Neural progenitor cell (in vitro differentiated cells): ENCODE measurements around the gene IRS2. TPM values are rescaled to one million over a fixed set of nuclear protein-coding genes. Genes with fewer than 3 reads are reported as not detected.

Experiments
- DNase-seq: peaks from one replicate; pipeline ENCODE4 v3.0.0-alpha.2; 2016; ENCODE audit warnings: low spot score
- H2AFZ ChIP-seq: fragments of 200-600 bp; sonication (generic); replicated peaks from 2 replicates; pipeline ENCODE4 v1.6.1; 2016; ENCODE audit warnings: antibody characterized with exemption
- H3F3A ChIP-seq: fragments of 200-600 bp; sonication (generic); 2 replicates; pipeline ENCODE4 v1.6.1; 2016; ENCODE audit warnings: antibody characterized with exemption, low read depth
- H3K27ac ChIP-seq: fragments of 200-600 bp; sonication (generic); 2 replicates; pipeline ENCODE4 v1.5.1; 2016; ENCODE audit warnings: mild to moderate bottlenecking
- H3K27me3 ChIP-seq: fragments of 200-600 bp; sonication (generic); 2 replicates; pipeline ENCODE4 v1.6.1; 2016; ENCODE audit warnings: mild to moderate bottlenecking, moderate library complexity
- H3K36me3 ChIP-seq: fragments of 200-600 bp; sonication (generic); 2 replicates; pipeline ENCODE4 v1.5.1; 2016
- H3K4me1 ChIP-seq: fragments of 200-600 bp; sonication (generic); 2 replicates; pipeline ENCODE4 v1.6.1; 2016; ENCODE audit warnings: mixed run types
- H3K4me2 ChIP-seq: fragments of 200-600 bp; sonication (generic); 2 replicates; pipeline ENCODE4 v1.6.1; 2016
- H3K4me3 ChIP-seq: fragments of 200-600 bp; sonication (generic); 2 replicates; pipeline ENCODE4 v1.5.1; 2016
- H3K79me2 ChIP-seq: fragments of 200-600 bp; sonication (generic); 2 replicates; pipeline ENCODE4 v1.6.1; 2016; ENCODE audit warnings: low read depth
- H3K9ac ChIP-seq: fragments of 200-600 bp; sonication (generic); 2 replicates; pipeline ENCODE4 v1.6.1; 2016
- H3K9me3 ChIP-seq: fragments of 200-600 bp; sonication (generic); 2 replicates; pipeline ENCODE4 v1.5.1; 2016; ENCODE audit warnings: low read depth
- H4K20me1 ChIP-seq: fragments of 200-600 bp; sonication (generic); 2 replicates; pipeline ENCODE4 v1.6.1; 2016; ENCODE audit warnings: low read depth
- H3K27ac Mint-ChIP-seq: 3 replicates; pipeline ENCODE4 v1.8.0; 2021; ENCODE audit warnings: mixed read lengths
- H3K27me3 Mint-ChIP-seq: 2 replicates; pipeline ENCODE4 v1.8.0; 2022; ENCODE audit warnings: low read depth, mild to moderate bottlenecking, inconsistent platforms, moderate library complexity, mixed read lengths; ENCODE audit not compliant: insufficient read depth
- H3K36me3 Mint-ChIP-seq: 3 replicates; pipeline ENCODE4 v1.8.0; 2021; ENCODE audit warnings: mixed read lengths
- H3K4me1 Mint-ChIP-seq: 3 replicates; pipeline ENCODE4 v1.8.0; 2021; ENCODE audit warnings: mixed read lengths
- H3K4me3 Mint-ChIP-seq: 3 replicates; pipeline ENCODE4 v1.8.0; 2021; ENCODE audit warnings: mild to moderate bottlenecking, moderate library complexity, mixed read lengths
- H3K9me3 Mint-ChIP-seq: 3 replicates; pipeline ENCODE4 v1.8.0; 2020; ENCODE audit warnings: mixed read lengths
- CTCF ChIP-seq: fragments of 200-600 bp; sonication (generic); IDR thresholded peaks from 2 replicates; pipeline ENCODE4 v1.5.1; 2017; ENCODE audit warnings: antibody characterized with exemption, mild to moderate bottlenecking
- EZH2 ChIP-seq: fragments of 200-600 bp; sonication (generic); IDR thresholded peaks from 2 replicates; pipeline ENCODE4 v1.6.1; 2017; ENCODE audit warnings: antibody characterized with exemption, mild to moderate bottlenecking, moderate library complexity
- EZH2phosphoT487 ChIP-seq: fragments of 200-600 bp; sonication (generic); IDR thresholded peaks from 2 replicates; pipeline ENCODE4 v1.6.1; 2017; ENCODE audit warnings: antibody characterized with exemption
- total RNA-seq: library from RNA; depleted of rRNA; stranded (reverse); fragments of >200 nt; gene quantifications from 2 replicates; pipeline ENCODE4 v1.2.3, GENCODE V29; 2015; ENCODE audit warnings: low replicate concordance

Gene IRS2
- total RNA-seq, 1 donor from 2014 or later, result 4.2 TPM

GRCh38 chr13:109727251-109727650 lies 59.1 kb downstream of the IRS2 start:
- Mint-ChIP-seq H3K4me1 (peaks cover 23% of the 10 kb centered on the region), H3K9me3 (peaks cover 17% of the 10 kb centered on the region), H3K27me3 (peaks cover 5% of the 10 kb centered on the region), H3K27ac (peak overlapping the region; percentile 1), H3K4me3 (peak overlapping the region; percentile 42), H3K36me3 (peaks cover 2% of the 10 kb centered on the region)
- Histone ChIP-seq H3K4me1 (peaks cover 20% of the 10 kb centered on the region), H3K9me3 (no peaks in the 10 kb centered on the region), H3K9ac (no peak overlapping the region), H3K79me2 (no peaks in the 10 kb centered on the region), H3K4me3 (no peak overlapping the region), H3K27me3 (no peaks in the 10 kb centered on the region), H3K36me3 (no peaks in the 10 kb centered on the region), H3K27ac (no peak overlapping the region), H4K20me1 (no peaks in the 10 kb centered on the region), H3K4me2 (no peak overlapping the region), H2AFZ (no peak overlapping the region), H3F3A (peaks cover 23% of the 10 kb centered on the region)
- no peak for DNase-seq
- TF ChIP-seq EZH2phosphoT487 (no peak), CTCF (no peak), EZH2 (no peak)

GRCh38 chr13:109725995-109726637 lies 60.3 kb downstream of the IRS2 start:
- H3K27me3 ChIP-seq, result no peaks in the 10 kb centered on the region
- H3K36me3 ChIP-seq, result no peaks in the 10 kb centered on the region
- no peaks in the 10 kb centered on the region for H3K9me3 ChIP-seq
- no peak overlapping the region for H3K4me2 ChIP-seq
- no peaks in the 10 kb centered on the region for H4K20me1 ChIP-seq
- no peak overlapping the region for H3K9ac ChIP-seq
- Mint-ChIP-seq H3K4me1 (peaks cover 23% of the 10 kb centered on the region), H3K27me3 (peaks cover 5% of the 10 kb centered on the region), H3K9me3 (peaks cover 12% of the 10 kb centered on the region), H3K36me3 (peaks cover 2% of the 10 kb centered on the region), H3K27ac (no peak overlapping the region), H3K4me3 (no peak overlapping the region)
- H3F3A ChIP-seq, result peaks cover 23% of the 10 kb centered on the region
- no peak overlapping the region for H3K4me3 ChIP-seq
- DNase-seq, result no peak
- no peak overlapping the region for H3K27ac ChIP-seq
- no peak overlapping the region for H2AFZ ChIP-seq
- TF ChIP-seq EZH2phosphoT487 (no peak), CTCF (no peak), EZH2 (no peak)
- H3K79me2 ChIP-seq, result no peaks in the 10 kb centered on the region
- H3K4me1 ChIP-seq, result peaks cover 20% of the 10 kb centered on the region

GRCh38 chr13:109725297-109725696 lies 61.1 kb downstream of the IRS2 start:
- Histone ChIP-seq H3F3A (peaks cover 23% of the 10 kb centered on the region), H3K9ac (no peak overlapping the region), H3K79me2 (no peaks in the 10 kb centered on the region), H3K4me3 (no peak overlapping the region), H3K4me2 (no peak overlapping the region), H3K9me3 (no peaks in the 10 kb centered on the region), H4K20me1 (no peaks in the 10 kb centered on the region), H3K27me3 (no peaks in the 10 kb centered on the region), H2AFZ (peak overlapping the region; percentile 17), H3K4me1 (peaks cover 23% of the 10 kb centered on the region), H3K36me3 (no peaks in the 10 kb centered on the region), H3K27ac (no peak overlapping the region)
- Mint-ChIP-seq H3K27ac (no peak overlapping the region), H3K9me3 (peaks cover 12% of the 10 kb centered on the region), H3K27me3 (peaks cover 5% of the 10 kb centered on the region), H3K4me3 (no peak overlapping the region), H3K4me1 (peaks cover 23% of the 10 kb centered on the region), H3K36me3 (peaks cover 2% of the 10 kb centered on the region)
- no peak for DNase-seq
- TF ChIP-seq EZH2 (no peak), CTCF (no peak), EZH2phosphoT487 (no peak)
